Activated T-cell treated with anti-CD3 and anti-CD28 coated beads, Interleukin-2, amount 50 U/mL, for 48 hours (primary cell): Measurements from ENCODE around the gene HSPA5.
A peak's percentile ranks its signal among the peaks of the same experiment; 100 is the strongest.
"Not testable (repeated sequence)": the region's sequence is repeated elsewhere in the genome, so short reads cannot be mapped to it uniquely, and the experiment has no call there.

Experiments used
- DNase-seq, 2 experiments: peaks; one replicate each; pipeline ENCODE4 v3.0.0-alpha.2; 2020

Gene HSPA5

GRCh38 chr9:125241863-125242739, 958 bp upstream of the HSPA5 start:
- no peak for DNase-seq

GRCh38 chr9:125240649-125240999, 519 bp downstream of the HSPA5 start:
- DNase-seq = peak in 1 of 2 experiments; percentile 57

DNA sequence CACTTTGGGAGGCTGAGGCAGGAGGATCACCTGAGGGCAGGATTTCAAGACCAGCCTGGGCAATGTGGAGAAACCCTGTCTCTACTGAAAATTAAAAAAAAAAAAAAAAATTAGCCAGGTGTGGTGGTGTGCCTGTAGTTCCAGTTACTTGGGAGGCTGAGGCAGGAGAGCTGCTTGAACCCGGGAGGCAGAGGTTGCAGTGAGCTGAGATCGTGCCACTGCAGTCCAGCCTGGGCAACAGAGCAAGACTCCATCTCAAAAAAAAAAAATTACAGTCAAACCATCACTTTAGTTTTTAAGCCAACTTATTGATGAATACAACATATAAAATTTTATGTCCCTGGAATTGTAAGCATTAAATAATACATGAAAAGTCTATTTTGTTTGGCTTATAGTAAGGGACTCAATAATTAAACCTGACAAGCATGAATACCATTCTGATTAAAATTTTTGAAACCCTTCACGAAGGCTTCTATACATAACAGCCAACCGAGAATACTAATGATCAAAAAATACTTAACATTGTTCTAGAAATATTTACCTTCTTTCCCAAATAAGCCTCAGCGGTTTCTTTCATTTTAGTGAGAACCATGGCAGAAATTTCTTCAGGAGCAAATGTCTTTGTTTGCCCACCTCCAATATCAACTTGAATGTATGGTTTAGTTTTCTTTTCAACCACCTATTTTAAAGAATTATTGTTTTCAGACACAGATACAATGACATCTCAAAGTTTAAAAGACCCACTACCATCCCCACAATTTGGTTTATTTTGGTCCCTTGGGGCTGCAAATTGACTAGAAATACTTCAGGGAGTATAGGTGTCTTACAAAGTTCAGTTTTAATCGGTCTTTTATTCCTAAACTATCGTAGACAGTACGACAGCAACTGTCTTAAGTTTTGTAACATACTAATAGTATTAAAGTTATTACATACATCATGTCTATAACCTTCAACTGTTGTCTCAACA, 1.2 kb downstream of the HSPA5 start:
- DNase-seq = no peak

DNA sequence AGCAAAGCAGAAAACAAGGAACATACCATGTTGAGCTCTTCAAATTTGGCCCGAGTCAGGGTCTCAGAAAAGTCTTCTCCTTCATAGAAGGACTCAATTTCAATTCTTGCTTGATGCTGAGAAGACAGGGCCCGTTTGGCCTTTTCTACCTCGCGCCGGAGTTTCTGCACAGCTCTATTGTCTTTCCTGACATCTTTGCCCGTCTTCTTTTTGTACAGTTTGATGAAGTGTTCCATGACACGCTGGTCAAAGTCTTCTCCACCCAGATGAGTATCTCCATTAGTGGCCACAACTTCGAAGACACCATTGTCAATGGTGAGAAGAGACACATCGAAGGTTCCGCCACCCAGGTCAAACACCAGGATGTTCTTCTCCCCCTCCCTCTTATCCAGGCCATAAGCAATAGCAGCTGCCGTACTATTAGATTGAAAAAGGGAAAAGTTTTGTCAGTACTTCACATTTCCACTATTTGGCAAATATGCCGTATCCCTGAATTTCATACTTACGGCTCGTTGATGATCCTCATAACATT, 2.2 kb downstream of the HSPA5 start:
- no peak for DNase-seq

GRCh38 chr9:125238127-125238914, 2.8 kb downstream of the HSPA5 start:
- DNase-seq = no peak

- DNase-seq = not testable (repeated sequence)
Observed at GRCh38 chr9:125236520-125237159, 4.5 kb downstream of the HSPA5 start.

DNA sequence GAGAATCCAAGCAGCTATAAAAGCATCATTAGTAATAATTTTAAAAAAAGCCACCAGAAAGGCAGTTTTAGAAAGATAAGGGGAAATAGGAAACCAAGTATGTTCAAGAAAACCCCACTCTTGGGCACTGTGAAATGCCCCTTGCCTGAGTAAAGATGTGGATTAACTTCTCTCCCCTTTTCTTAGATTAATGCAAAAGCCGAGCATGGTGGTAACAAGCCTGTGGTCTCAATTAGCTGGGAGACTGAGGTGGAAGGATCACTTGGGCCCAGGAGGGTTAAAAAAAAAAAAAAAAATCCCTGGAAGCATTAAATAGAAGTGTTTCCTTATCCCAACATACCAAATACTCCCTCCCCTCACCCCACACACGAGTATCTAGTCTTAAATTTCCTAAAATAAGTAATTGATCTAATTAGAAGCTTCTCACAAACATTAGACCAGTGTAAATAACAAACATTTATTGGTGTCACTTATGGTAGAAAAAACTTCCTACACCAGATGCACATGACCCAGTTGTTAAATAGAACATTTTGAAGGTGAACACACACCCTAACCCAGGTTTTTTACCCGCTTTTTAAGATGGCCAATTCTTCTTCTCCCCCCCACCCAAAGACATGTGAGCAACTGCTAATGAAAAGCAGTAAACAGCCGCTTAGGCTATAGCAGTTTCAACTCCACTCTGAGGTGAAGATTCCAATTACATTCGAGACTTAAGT, 5.2 kb downstream of the HSPA5 start:
- DNase-seq = no peak

DNA sequence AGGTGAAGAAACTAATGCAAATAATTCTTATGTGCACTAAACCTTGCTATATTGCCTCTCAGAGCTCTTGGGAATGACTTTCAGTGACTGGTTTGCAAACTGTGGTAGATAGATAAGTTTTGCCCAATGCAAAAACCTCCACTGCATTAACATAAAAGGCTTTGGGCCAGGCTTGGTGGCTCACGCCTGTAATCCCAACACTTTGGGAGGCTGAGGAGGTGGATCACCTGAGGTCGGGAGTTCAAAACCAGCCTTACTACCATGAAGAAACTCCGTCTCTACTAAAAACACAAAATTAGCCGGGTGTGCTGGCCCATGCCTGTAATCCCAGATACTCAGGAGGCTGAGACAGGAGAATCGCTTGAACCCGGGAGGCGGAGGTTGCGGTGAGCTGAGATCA, 7.0 kb downstream of the HSPA5 start:
- not testable (repeated sequence) for DNase-seq

DNA sequence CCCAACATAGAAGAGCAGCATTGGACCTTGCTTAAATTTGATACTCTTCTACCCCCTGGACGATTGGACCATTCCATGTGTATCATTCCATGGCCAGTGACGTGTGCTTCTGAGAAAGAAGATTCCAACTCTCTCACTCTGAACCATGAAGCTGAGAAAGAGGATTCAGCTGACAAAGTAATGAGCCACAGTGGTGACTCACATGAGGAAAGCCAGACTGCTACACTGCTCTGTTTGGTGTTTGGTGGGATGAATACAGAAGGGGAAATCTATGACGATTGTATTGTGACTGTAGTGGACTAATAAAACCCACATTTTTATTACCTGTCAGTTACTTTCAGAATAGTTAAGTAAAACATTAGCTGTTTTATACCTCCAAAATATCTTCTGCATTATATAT, 7.5 kb downstream of the HSPA5 start:
- no peak for DNase-seq

- DNase-seq = no peak
Observed at GRCh38 chr9:125227761-125228160, 13.4 kb downstream of the HSPA5 start.

DNA sequence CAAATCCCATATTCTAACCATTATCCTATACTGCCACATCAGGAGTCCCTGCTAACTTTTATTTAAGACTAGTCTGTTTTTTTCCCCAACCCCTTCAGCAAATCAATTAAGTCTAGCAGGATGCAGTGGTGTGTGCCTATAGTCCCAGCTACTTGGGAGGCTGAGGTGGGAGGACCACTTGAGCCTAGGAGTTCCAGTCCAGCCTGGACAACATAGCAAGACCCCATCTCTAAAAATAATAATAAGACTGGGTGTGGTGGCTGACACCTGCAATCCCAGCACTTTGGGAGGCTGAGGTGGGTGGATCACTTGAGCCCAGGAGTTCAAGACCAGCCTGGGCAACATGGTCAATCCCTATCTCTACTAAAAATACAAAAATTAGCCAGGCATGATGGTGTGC, 16.3 kb downstream of the HSPA5 start:
- DNase-seq = not testable (repeated sequence)

DNA sequence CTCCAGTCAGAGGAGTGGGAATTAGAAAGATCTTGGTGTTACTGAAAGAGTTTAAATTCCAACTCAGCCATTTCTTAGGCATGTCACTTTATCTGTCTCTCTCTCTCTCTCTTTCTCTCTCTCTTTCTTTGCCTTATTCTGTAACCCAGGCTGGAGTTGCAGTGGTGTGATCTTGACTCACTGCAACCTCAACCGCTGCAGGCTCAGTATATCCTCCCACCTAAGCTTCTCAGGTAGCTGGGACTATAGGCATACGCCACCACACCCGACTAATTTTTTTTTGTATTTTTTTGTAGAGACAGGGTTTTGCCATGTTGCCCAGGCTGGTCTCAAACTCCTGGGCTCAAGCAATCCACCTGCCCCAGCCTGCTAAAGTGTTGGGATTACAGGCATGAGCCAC, 22.5 kb downstream of the HSPA5 start:
- no peak for DNase-seq

DNA sequence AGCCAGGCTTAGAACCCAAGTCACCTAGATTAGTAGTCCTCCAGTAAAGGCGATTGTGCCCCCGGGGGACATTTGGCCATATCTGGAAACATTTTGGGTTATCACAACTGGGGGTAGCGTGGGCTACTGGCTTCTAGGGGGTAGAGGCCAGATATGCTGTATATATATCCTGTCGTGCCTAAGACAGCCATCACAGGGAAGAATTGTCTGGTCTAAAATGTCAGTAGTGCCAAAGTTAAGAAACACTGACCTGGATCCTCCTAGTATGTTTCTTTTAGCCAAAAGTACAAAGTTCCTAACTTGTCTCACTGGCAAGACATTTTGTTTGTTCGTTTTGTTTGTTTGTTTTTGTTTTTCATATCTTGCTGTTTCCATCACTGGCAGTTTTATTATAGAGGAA, 27.0 kb downstream of the HSPA5 start:
- no peak for DNase-seq

- DNase-seq = no peak
Observed at GRCh38 chr9:125204477-125204876, 36.7 kb downstream of the HSPA5 start.

GRCh38 chr9:125202846-125203618, 38.1 kb downstream of the HSPA5 start:
- no peak for DNase-seq

GRCh38 chr9:125200216-125201047, 40.7 kb downstream of the HSPA5 start, which contains the start of gene RABEPK:
TSS of gene RABEPK (plus strand) at chr9:125200542. CDS start at chr9:125203014, 2,472 bp downstream.
- peak; percentile 96 to 97 for DNase-seq

DNA sequence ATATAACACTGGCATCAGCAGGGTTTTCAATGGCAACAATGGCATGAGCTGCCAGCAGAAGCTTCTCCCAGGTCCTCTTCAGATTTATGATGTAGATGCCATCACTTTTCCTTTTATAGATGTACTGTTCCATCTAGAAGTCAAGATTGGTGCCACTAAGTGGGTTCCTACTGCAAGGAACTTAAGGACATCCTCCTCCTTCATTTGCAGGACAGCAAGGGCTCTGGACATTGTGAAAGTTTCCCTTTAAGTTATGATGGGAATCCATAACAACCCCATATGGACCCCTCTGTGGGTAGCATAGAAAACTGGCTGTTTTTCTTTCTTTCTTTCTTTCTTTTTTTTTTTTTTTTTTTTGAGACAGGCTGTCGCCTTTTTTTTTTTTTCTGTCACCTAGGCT, 45.6 kb downstream of the HSPA5 start:
- not testable (repeated sequence) for DNase-seq

GRCh38 chr9:125194466-125194865, 46.7 kb downstream of the HSPA5 start:
- peak in 1 of 2 experiments; percentile 45 for DNase-seq

- peak; percentile 55 to 59 for DNase-seq
Observed at GRCh38 chr9:125190361-125190801, 50.8 kb downstream of the HSPA5 start.
